Measurements from ENCODE around the gene PROSER1.
"Not testable (repeated sequence)": the region's sequence is repeated elsewhere in the genome, so short reads cannot be mapped to it uniquely, and the experiment has no call there.

The PROSER1 gene

GRCh38 chr13:39013462-39013861 is 24.4 kb downstream of the PROSER1 start:
- H3K36me3 ChIP-seq (replicated peaks): peaks cover 49% of the 10 kb centered on the region
- H3K27ac ChIP-seq: no peak overlapping the region
- no peak for DNase-seq
- H3K4me3 ChIP-seq (ENCODE audit: low read depth, low read length): no peak overlapping the region
- no peaks in the 10 kb centered on the region for H3K27me3 ChIP-seq (replicated peaks)
- TF ChIP-seq, protein P1, sequence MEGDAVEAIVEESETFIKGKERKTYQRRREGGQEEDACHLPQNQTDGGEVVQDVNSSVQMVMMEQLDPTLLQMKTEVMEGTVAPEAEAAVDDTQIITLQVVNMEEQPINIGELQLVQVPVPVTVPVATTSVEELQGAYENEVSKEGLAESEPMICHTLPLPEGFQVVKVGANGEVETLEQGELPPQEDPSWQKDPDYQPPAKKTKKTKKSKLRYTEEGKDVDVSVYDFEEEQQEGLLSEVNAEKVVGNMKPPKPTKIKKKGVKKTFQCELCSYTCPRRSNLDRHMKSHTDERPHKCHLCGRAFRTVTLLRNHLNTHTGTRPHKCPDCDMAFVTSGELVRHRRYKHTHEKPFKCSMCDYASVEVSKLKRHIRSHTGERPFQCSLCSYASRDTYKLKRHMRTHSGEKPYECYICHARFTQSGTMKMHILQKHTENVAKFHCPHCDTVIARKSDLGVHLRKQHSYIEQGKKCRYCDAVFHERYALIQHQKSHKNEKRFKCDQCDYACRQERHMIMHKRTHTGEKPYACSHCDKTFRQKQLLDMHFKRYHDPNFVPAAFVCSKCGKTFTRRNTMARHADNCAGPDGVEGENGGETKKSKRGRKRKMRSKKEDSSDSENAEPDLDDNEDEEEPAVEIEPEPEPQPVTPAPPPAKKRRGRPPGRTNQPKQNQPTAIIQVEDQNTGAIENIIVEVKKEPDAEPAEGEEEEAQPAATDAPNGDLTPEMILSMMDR (IDR thresholded peaks at IDR 0.05; ENCODE audit: low read depth, low read length, missing control alignments): no peak
- in situ Hi-C loops (cut with HindIII; ENCODE audit: low pct_ligation_motif_present, low sequenced_read_pairs): no loop called here

GRCh38 chr13:39012608-39013007 is 25.3 kb downstream of the PROSER1 start:
- H3K27me3 ChIP-seq (replicated peaks): no peaks in the 10 kb centered on the region
- H3K27ac ChIP-seq: no peak overlapping the region
- H3K4me3 ChIP-seq (ENCODE audit: low read depth, low read length): no peak overlapping the region
- TF ChIP-seq, protein P1 (IDR thresholded peaks at IDR 0.05; ENCODE audit: low read depth, low read length, missing control alignments): peak; percentile 42
- in situ Hi-C loops (cut with HindIII; ENCODE audit: low pct_ligation_motif_present, low sequenced_read_pairs): no loop called here
- DNase-seq: no peak
- H3K36me3 ChIP-seq (replicated peaks): peaks cover 44% of the 10 kb centered on the region

- H3K4me3 ChIP-seq (ENCODE audit: low read depth, low read length); H3K27me3 ChIP-seq (replicated peaks); H3K36me3 ChIP-seq (replicated peaks); in situ Hi-C loops (cut with HindIII; ENCODE audit: low pct_ligation_motif_present, low sequenced_read_pairs); H3K27ac ChIP-seq; DNase-seq: not testable (repeated sequence)
Observed at GRCh38 chr13:39006371-39007111, 31.3 kb downstream of the PROSER1 start.

- in situ Hi-C loops (cut with HindIII; ENCODE audit: low pct_ligation_motif_present, low sequenced_read_pairs): no loop called here
- TF ChIP-seq, protein P1 (IDR thresholded peaks at IDR 0.05; ENCODE audit: low read depth, low read length, missing control alignments): no peak
- Histone ChIP-seq H3K27ac (no peak overlapping the region), H3K27me3 (replicated peaks) (no peaks in the 10 kb centered on the region), H3K4me3 (ENCODE audit: low read depth, low read length) (no peak overlapping the region), H3K36me3 (replicated peaks) (no peaks in the 10 kb centered on the region)
- DNase-seq: no peak
Observed at GRCh38 chr13:38998739-38999138, 39.1 kb downstream of the PROSER1 start.

DNA sequence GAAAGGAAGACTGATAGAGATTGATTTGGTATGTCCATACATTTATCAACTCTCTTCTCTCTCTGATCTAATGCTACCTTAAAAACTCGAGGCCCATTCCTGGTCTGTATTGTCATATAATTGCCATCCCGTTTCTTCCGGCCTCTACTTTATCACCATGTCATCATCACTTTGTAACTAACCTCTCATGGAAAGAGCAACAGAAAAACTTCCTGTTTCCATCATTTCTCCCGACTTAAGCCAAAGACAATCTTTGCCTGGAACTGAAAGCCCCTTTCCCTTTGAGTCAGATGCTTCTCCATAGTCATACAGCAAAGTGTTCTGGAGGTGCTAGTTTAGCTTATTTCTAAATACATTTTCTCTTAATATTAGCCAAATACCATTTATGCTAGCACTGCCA is 44.5 kb downstream of the PROSER1 start:
- Histone ChIP-seq H3K27me3 (replicated peaks) (no peaks in the 10 kb centered on the region), H3K36me3 (replicated peaks) (no peaks in the 10 kb centered on the region), H3K27ac (no peak overlapping the region), H3K4me3 (ENCODE audit: low read depth, low read length) (no peak overlapping the region)
- in situ Hi-C loops (cut with HindIII; ENCODE audit: low pct_ligation_motif_present, low sequenced_read_pairs): no loop called here
- TF ChIP-seq, protein P1 (IDR thresholded peaks at IDR 0.05; ENCODE audit: low read depth, low read length, missing control alignments): no peak
- DNase-seq: no peak

DNA sequence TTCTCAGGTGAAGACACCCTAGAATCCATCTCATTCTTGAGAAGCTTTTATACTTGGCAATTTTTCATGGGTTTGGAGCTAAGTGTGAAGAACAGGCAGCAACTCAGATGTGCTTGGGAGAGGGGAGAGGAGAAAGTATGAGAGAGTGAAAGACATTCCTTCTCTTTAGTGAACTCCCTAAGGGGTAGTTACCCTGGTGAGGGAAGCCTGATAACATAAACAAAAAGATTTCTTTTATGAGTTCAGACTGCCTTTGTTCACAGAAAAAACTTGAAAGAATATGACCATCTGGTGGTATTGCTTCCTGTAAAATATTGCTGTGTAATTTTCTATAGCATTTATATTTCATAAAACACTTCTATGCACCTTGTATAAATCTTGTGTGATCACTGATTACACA is 47.2 kb downstream of the PROSER1 start, which contains the start of gene STOML3:
Gene STOML3, minus strand, starts transcription at position 139 of the 400 bp plus-strand sequence. Its CDS starts 110 bp downstream, at position 29.
- no peak for DNase-seq
- in situ Hi-C loops (cut with HindIII; ENCODE audit: low pct_ligation_motif_present, low sequenced_read_pairs): no loop called here
- TF ChIP-seq, protein P1 (IDR thresholded peaks at IDR 0.05; ENCODE audit: low read depth, low read length, missing control alignments): no peak
- Histone ChIP-seq H3K27ac (no peak within 1 kb of the TSS), H3K27me3 (replicated peaks) (no peaks in the 10 kb centered on the region), H3K36me3 (replicated peaks) (no peaks in the 10 kb centered on the region), H3K4me3 (ENCODE audit: low read depth, low read length) (no peak within 1 kb of the TSS)

All from brain microvascular endothelial cell (primary cell).